Adrenal gland (tissue), 12 donors: Measurements from ENCODE around the gene MYBPHL. TPM values are rescaled to one million over a fixed set of nuclear protein-coding genes. Genes with fewer than 3 reads are reported as not detected.
A peak's percentile ranks its signal among the peaks of the same experiment; 100 is the strongest.

Experiments
- DNase-seq, 7 donors: peaks; one replicate each; pipeline ENCODE4 v3.0.0-alpha.2; 2019 to 2020
- H3K27ac ChIP-seq, 5 donors: fragments of 200-600 bp; sonication (generic) in 4 of 5; 1 replicate in 3 of 5; 2 replicates in 2 of 5; pipeline versions ENCODE4 v1.5.1 to v1.8.0; 2016 to 2020; ENCODE audit warnings: mild to moderate bottlenecking in 1 of 5
- H3K27me3 ChIP-seq: fragments of 200-600 bp; 2 replicates; pipeline ENCODE4 v1.8.0; 2021
- H3K36me3 ChIP-seq, 2 donors: fragments of 200-600 bp; replicated peaks in 1 of 2; 1 replicate in 1 of 2; 2 replicates in 1 of 2; pipeline versions ENCODE4 v1.5.1 to v1.8.0; 2018 to 2022
- H3K4me1 ChIP-seq, 2 donors: fragments of 200-600 bp; replicated peaks in 1 of 2; 1 replicate in 1 of 2; 2 replicates in 1 of 2; pipeline versions ENCODE4 v1.5.1 to v1.8.0; 2018 to 2021
- H3K4me3 ChIP-seq, 4 donors: fragments of 200-600 bp; sonication (generic) in 3 of 4; one replicate each; pipeline ENCODE4 v1.5.1; 2016 to 2018
- H3K9me3 ChIP-seq, 3 donors: fragments of 200-600 bp; sonication (generic) in 1 of 3; replicated peaks in 1 of 3; 1 replicate in 2 of 3; 2 replicates in 1 of 3; pipeline versions ENCODE4 v1.5.1 to v1.8.0; 2016 to 2021
- POLR2A ChIP-seq, 2 donors: fragments of 450-650 bp; IDR thresholded peaks; one replicate each; pipeline ENCODE4 v1.6.1; 2017; ENCODE audit warnings: antibody characterized with exemption in 2 of 2, mild to moderate bottlenecking in 2 of 2, moderate library complexity in 1 of 2
- WGBS, 4 donors: extraction: QIAGEN DNeasy Blood & Tissue Kit in 2 of 4; methylation state at CpG; one replicate each; pipeline versions ENCODE4 v1.1.5 to v1.1.7; 2013 to 2017; 5-methylcytosine and 5-hydroxymethylcytosine counted together
- intact Hi-C, 2 donors: fragments of 100-400 bp; cut with DNase I; formaldehyde crosslinking; loops; one replicate each; pipeline versions ENCODE4 v1.14.1 to v1.15.0; 2022 to 2023
- polyA plus RNA-seq, 3 donors: library from polyadenylated mRNA; stranded (reverse); fragments of 200-250 nt in 2 of 3; fragments of 350-450 nt in 1 of 3; fragmentation: Illumina TruSeq in 1 of 3; extraction: RNeasy Lipid Tissue Mini Kit (QIAGEN cat#74804) in 1 of 3; gene quantifications; one replicate each; pipeline ENCODE4 v1.2.3, GENCODE V29; 2013 to 2014
- total RNA-seq, 9 donors: library from RNA; depleted of rRNA in 4 of 9; stranded (reverse); fragments of >200 nt in 4 of 9; fragments of 120-200 nt in 1 of 9; fragmentation: NEBNext Ultra II Directional in 1 of 9; extraction: Animal tissue kit (Norgen Biotek cat#: 25700) in 1 of 9; gene quantifications; one replicate each; pipeline versions ENCODE4 v1.1.0 to v1.2.4, GENCODE V29; 2013 to 2023
- TF ChIP-seq, protein P1 (sequence below), 6 experiments: fragments of 450-650 bp in 4 of 6; fragments of 200-600 bp in 2 of 6; sonication (generic) in 1 of 6; IDR thresholded peaks; 1 replicate in 5 of 6; 2 replicates in 1 of 6; pipeline versions ENCODE4 v1.5.1 to v1.8.0; 2016 to 2021; ENCODE audit warnings: antibody characterized with exemption in 6 of 6, mild to moderate bottlenecking in 2 of 6, moderate library complexity in 1 of 6
- donor health status: healthy with polysubstance abuse.
- donor health status: Bipolar disorder and iron deficiency.
- donor health status: DM: yes; HTN: yes; CAD: no.
- donor health status: DM: no; HTN: no; CAD: no.
- donor health status: DM: no; HTN: no; CAD: no.
- donor health status: DM: yes; HTN: yes; CAD: no.

MYBPHL gene
- total and polyA plus RNA-seq, 12 donors: 0.32 to 12.3 (median 0.51) TPM; not detected in 6

GRCh38 chr1:109301874-109302273, 4.9 kb downstream of the MYBPHL start:
- Histone ChIP-seq H3K27me3 (no peaks in the 10 kb centered on the region), H3K9me3 (no peaks in the 10 kb centered on the region), H3K4me1 (peaks cover 0 to 38% of the 10 kb centered on the region in 2 donors), H3K27ac (no peak overlapping the region), H3K4me3 (no peak overlapping the region), H3K36me3 (no peaks in the 10 kb centered on the region)
- 85 to 89% (median 88%) methylated on average over 5 of the region's 5 CpGs for WGBS, 4 donors
- TF ChIP-seq POLR2A (IDR thresholded peaks at IDR 0.05): no peak
- TF ChIP-seq, protein P1, sequence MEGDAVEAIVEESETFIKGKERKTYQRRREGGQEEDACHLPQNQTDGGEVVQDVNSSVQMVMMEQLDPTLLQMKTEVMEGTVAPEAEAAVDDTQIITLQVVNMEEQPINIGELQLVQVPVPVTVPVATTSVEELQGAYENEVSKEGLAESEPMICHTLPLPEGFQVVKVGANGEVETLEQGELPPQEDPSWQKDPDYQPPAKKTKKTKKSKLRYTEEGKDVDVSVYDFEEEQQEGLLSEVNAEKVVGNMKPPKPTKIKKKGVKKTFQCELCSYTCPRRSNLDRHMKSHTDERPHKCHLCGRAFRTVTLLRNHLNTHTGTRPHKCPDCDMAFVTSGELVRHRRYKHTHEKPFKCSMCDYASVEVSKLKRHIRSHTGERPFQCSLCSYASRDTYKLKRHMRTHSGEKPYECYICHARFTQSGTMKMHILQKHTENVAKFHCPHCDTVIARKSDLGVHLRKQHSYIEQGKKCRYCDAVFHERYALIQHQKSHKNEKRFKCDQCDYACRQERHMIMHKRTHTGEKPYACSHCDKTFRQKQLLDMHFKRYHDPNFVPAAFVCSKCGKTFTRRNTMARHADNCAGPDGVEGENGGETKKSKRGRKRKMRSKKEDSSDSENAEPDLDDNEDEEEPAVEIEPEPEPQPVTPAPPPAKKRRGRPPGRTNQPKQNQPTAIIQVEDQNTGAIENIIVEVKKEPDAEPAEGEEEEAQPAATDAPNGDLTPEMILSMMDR (IDR thresholded peaks at IDR 0.05): no peak
- intact Hi-C loops: no loop called here
- DNase-seq: no peak

DNA sequence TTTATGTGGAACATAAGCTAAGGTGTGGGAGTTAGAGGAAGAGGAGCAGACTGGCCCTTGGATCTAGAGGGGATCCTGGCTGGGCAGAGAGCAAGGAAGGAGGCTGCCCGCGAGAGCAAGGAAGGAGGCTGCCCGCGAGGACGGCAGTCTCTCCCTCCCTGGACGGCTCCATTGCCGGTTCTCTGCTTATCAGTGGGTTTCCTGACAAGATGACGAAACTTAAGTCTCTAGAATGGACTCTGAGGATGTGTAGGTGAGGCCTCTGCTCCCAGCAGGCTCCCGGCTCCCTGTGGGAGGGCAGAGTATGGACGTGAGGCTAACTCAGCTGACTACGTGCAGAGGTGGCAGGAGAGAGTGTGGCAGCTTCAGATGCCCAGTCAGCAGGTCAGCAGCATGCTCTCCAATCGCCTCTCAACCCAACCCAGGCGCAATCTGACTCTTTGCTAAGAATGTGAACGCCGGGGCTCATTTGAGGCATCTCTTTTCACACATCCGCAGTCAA, 6.1 kb downstream of the MYBPHL start:
- intact Hi-C loops: no loop called here
- WGBS, 4 donors: 69 to 88% (median 76%) methylated on average over 11 to 16 of the region's 16 CpGs
- TF ChIP-seq POLR2A (IDR thresholded peaks at IDR 0.05): no peak
- TF ChIP-seq, protein P1 (IDR thresholded peaks at IDR 0.05): no peak
- Histone ChIP-seq H3K27me3 (no peaks in the 10 kb centered on the region), H3K4me3 (no peak overlapping the region), H3K27ac (no peak overlapping the region), H3K36me3 (no peaks in the 10 kb centered on the region), H3K4me1 (peaks cover 0 to 26% of the 10 kb centered on the region in 2 donors), H3K9me3 (no peaks in the 10 kb centered on the region)
- DNase-seq: no peak

- no peaks in the 10 kb centered on the region for H3K27me3 ChIP-seq
- DNase-seq: peak in 3 of 7 donors; percentile 12 to 63 (median 24)
- intact Hi-C loops: no loop called here
- peak overlapping the region in 2 of 5 donors; percentile 66 to 82 for H3K27ac ChIP-seq
- H3K36me3 ChIP-seq: no peaks in the 10 kb centered on the region
- TF ChIP-seq, protein P1 (IDR thresholded peaks at IDR 0.05): no peak
- no peak for TF ChIP-seq POLR2A (IDR thresholded peaks at IDR 0.05)
- no peaks in the 10 kb centered on the region for H3K9me3 ChIP-seq
- 67 to 76% (median 70%) methylated on average over 16 to 20 of the region's 20 CpGs for WGBS, 4 donors
- no peak overlapping the region for H3K4me3 ChIP-seq
- H3K4me1 ChIP-seq: peaks cover 0 to 20% of the 10 kb centered on the region in 2 donors
These were observed 7.1 kb downstream of the MYBPHL start for GRCh38 chr1:109299558-109300343.

DNA sequence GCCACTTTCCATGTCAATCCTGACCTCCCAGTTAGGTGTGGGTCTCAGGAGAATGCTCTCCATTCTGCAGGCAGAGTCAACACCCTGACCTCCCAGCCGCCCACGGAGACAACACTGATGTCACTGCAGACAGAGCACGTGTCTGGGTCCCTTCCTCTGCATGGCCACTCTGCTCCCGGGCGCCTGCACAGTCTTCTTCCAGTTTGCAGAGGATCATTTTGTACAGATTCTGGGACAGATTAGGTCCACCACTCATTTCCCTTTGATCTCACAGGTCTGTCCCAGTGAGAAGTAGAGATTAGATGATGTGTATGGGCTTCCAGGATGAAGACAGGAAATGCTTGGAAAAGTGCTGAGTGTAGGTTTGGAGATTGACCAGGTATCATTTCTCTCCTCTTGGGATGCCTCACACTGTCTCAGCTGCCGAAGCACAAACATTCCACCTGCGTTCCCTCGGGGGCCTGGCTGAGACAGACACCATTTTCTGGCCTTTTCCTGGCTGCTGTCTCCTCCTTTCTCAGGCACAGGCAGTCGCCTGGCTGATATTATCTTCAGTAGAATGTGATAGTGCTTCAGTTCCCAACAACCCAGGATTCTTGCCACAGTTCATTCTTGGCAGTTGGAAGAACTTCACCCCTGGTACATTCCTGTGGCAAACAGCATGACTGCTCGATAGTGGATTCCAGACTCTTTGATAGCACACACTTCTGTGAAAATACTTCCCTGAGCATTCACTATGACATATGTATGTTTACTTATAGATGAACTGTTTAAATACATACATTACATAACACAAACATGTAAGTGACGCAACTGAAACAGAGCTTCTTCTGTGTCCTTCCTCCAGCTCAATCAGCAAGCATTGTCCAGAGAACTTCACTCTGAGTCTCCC, 7.9 kb downstream of the MYBPHL start:
- Histone ChIP-seq H3K4me1 (peaks cover 0 to 20% of the 10 kb centered on the region in 2 donors), H3K9me3 (no peaks in the 10 kb centered on the region), H3K27me3 (no peaks in the 10 kb centered on the region), H3K27ac (peak overlapping the region in 2 of 5 donors; percentile 66 to 82), H3K36me3 (no peaks in the 10 kb centered on the region), H3K4me3 (no peak overlapping the region)
- whole genome bisulfite sequencing, 4 donors: 44 to 49% (median 46%) methylated on average over 11 of the region's 11 CpGs
- TF ChIP-seq, protein P1 (IDR thresholded peaks at IDR 0.05): no peak
- no peak for TF ChIP-seq POLR2A (IDR thresholded peaks at IDR 0.05)
- DNase-seq: peak in 5 of 7 donors; percentile 52 to 81 (median 62)
- intact Hi-C loops: no loop called here
